Smooth muscle cell (in vitro differentiated cells): ENCODE measurements around the gene SLC23A1. TPM values are rescaled to one million over a fixed set of nuclear protein-coding genes. Genes with fewer than 3 reads are reported as not detected.

Experiments
- DNase-seq: peaks from one replicate; lab custom pipeline; 2025; ENCODE audit not compliant: unreplicated experiment; lab: John Stamatoyannopoulos, UW
- H2AFZ ChIP-seq: fragments of 200-600 bp; sonication (generic); 2 replicates; pipeline ENCODE4 v1.6.0; 2016; ENCODE audit warnings: antibody characterized with exemption, low read depth, mild to moderate bottlenecking
- H3F3A ChIP-seq: fragments of 200-600 bp; sonication (generic); 2 replicates; pipeline ENCODE4 v1.6.0; 2017; ENCODE audit warnings: antibody characterized with exemption, low read depth
- H3K27ac ChIP-seq: fragments of 200-600 bp; sonication (generic); 2 replicates; pipeline ENCODE4 v1.5.1; 2016; ENCODE audit warnings: low read depth, mild to moderate bottlenecking
- H3K27me3 ChIP-seq: fragments of 200-600 bp; sonication (generic); 2 replicates; pipeline ENCODE4 v1.6.1; 2016; ENCODE audit warnings: low read depth, mild to moderate bottlenecking
- H3K36me3 ChIP-seq: fragments of 200-600 bp; sonication (generic); 2 replicates; pipeline ENCODE4 v1.5.1; 2016; ENCODE audit warnings: low read depth
- H3K4me1 ChIP-seq: fragments of 200-600 bp; sonication (generic); 2 replicates; pipeline ENCODE4 v1.5.1; 2016; ENCODE audit warnings: low read depth
- H3K4me2 ChIP-seq: fragments of 200-600 bp; sonication (generic); 2 replicates; pipeline ENCODE4 v1.6.0; 2016; ENCODE audit warnings: mild to moderate bottlenecking
- H3K4me3 ChIP-seq: fragments of 200-600 bp; sonication (generic); 2 replicates; pipeline ENCODE4 v1.5.1; 2016; ENCODE audit warnings: mild to moderate bottlenecking
- H3K79me2 ChIP-seq: fragments of 200-600 bp; sonication (generic); 2 replicates; pipeline ENCODE4 v1.6.0; 2016; ENCODE audit warnings: low read depth, mild to moderate bottlenecking
- H3K9ac ChIP-seq: fragments of 200-600 bp; sonication (generic); 2 replicates; pipeline ENCODE4 v1.6.0; 2016; ENCODE audit warnings: low read depth
- H3K9me3 ChIP-seq: fragments of 200-600 bp; sonication (generic); replicated peaks from 2 replicates; pipeline ENCODE4 v1.5.1; 2016; ENCODE audit warnings: low read depth
- H4K20me1 ChIP-seq: fragments of 200-600 bp; sonication (generic); 2 replicates; pipeline ENCODE4 v1.6.0; 2016; ENCODE audit warnings: low read depth
- WGBS: methylation state at CpG from one replicate; pipeline ENCODE4 v1.1.7; 2016; ENCODE audit warnings: low lambda C conversion rate; 5-methylcytosine and 5-hydroxymethylcytosine counted together
- polyA plus RNA-seq: library from polyadenylated mRNA; unstranded; fragments of >200 nt; fragmentation: Nextera tagmentation; extraction: Ambion mirVana; gene quantifications from 2 replicates; pipeline ENCODE4 v1.2.1, GENCODE V29; 2016
- total RNA-seq: library from RNA; depleted of rRNA; stranded (reverse); fragments of >200 nt; gene quantifications from 2 replicates; pipeline ENCODE4 v1.2.3, GENCODE V29; 2014
- TF ChIP-seq, protein P1 (sequence below): fragments of 200-600 bp; sonication (generic); IDR thresholded peaks from 2 replicates; pipeline ENCODE4 v1.5.1; 2017; ENCODE audit warnings: borderline replicate concordance, mild to moderate bottlenecking, antibody characterized with exemption; ENCODE audit not compliant: insufficient read depth, poor library complexity, severe bottlenecking

The SLC23A1 gene
- total and polyA plus RNA-seq, 2 experiments from 2014 or later = 0.22 TPM; not detected in 1

GRCh38 chr5:139342423-139342723 lies 40.7 kb downstream of the SLC23A1 start:
- Histone ChIP-seq H3K27me3 (no peaks in the 10 kb centered on the region), H3K9ac (peak overlapping the region; percentile 99), H3K4me2 (peak overlapping the region; percentile 95), H3K4me1 (peaks cover 21% of the 10 kb centered on the region), H3K9me3 (no peaks in the 10 kb centered on the region), H3K27ac (peak overlapping the region; percentile 98), H4K20me1 (peaks cover 52% of the 10 kb centered on the region), H3F3A (peaks cover 10% of the 10 kb centered on the region), H3K79me2 (peaks cover 57% of the 10 kb centered on the region), H3K36me3 (no peaks in the 10 kb centered on the region), H2AFZ (no peak overlapping the region), H3K4me3 (peak overlapping the region; percentile 81)
- under 1% methylated on average over 16 of the region's 16 CpGs for WGBS
- DNase-seq = no peak
- TF ChIP-seq, protein P1, sequence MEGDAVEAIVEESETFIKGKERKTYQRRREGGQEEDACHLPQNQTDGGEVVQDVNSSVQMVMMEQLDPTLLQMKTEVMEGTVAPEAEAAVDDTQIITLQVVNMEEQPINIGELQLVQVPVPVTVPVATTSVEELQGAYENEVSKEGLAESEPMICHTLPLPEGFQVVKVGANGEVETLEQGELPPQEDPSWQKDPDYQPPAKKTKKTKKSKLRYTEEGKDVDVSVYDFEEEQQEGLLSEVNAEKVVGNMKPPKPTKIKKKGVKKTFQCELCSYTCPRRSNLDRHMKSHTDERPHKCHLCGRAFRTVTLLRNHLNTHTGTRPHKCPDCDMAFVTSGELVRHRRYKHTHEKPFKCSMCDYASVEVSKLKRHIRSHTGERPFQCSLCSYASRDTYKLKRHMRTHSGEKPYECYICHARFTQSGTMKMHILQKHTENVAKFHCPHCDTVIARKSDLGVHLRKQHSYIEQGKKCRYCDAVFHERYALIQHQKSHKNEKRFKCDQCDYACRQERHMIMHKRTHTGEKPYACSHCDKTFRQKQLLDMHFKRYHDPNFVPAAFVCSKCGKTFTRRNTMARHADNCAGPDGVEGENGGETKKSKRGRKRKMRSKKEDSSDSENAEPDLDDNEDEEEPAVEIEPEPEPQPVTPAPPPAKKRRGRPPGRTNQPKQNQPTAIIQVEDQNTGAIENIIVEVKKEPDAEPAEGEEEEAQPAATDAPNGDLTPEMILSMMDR = no peak

DNA sequence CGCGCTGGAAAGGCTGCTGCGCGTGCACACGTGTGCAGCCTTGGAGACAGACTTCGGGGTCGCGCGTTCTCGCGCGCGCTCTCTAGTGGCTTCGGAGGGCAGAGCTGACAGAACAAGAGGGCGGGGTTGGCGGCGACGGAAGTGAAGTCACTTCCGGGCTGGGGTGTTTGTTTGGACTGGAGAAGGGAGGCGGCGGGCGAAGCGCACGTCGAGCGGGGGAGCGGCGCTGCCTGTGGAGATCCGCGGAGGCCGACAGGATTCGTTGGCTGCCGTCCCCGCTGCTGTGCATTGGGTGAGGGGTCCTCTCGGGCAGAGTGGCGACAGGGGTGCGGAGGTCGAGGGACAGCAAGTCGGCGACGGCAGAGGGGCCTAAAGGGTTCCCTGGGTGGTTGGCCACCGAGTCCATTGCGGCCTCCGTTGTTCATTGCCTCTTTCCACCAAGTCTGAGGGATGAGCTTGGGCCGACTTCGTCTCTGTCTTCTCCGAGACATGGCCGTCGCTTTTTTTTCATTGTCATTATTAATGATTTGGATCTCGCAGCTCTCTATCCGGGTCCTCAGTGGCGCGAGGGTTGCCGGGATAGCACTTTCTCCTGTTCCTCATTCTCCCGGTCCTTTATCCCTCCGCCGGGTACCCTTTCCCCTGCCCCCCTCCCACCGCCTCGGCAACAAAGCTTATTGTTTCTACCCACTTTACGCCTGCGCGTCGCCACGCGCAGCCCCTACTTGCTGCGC lies 41.2 kb downstream of the SLC23A1 start, which contains the start of gene PAIP2:
TSS of gene PAIP2 (plus strand) at position 166 of the 734 bp plus-strand sequence. CDS start 21,931 bp downstream, outside the sequence.
- peaks cover 47% of the 10 kb centered on the region for H4K20me1 ChIP-seq
- no peaks in the 10 kb centered on the region for H3K36me3 ChIP-seq
- peak within 1 kb of the TSS; percentile 98 for H3K27ac ChIP-seq
- peak within 1 kb of the TSS; percentile 81 for H3K4me3 ChIP-seq
- WGBS = 1% methylated on average over 53 of the region's 66 CpGs
- H3K4me2 ChIP-seq = peak within 1 kb of the TSS; percentile 95
- peak; percentile 86 for DNase-seq
- H3K9me3 ChIP-seq = no peaks in the 10 kb centered on the region
- peak within 1 kb of the TSS; percentile 99 for H3K9ac ChIP-seq
- H3K27me3 ChIP-seq = no peaks in the 10 kb centered on the region
- no peak within 1 kb of the TSS for H2AFZ ChIP-seq
- TF ChIP-seq, protein P1 = peak; percentile 51
- peaks cover 10% of the 10 kb centered on the region for H3F3A ChIP-seq
- H3K79me2 ChIP-seq = peaks cover 52% of the 10 kb centered on the region
- H3K4me1 ChIP-seq = peaks cover 21% of the 10 kb centered on the region

DNA sequence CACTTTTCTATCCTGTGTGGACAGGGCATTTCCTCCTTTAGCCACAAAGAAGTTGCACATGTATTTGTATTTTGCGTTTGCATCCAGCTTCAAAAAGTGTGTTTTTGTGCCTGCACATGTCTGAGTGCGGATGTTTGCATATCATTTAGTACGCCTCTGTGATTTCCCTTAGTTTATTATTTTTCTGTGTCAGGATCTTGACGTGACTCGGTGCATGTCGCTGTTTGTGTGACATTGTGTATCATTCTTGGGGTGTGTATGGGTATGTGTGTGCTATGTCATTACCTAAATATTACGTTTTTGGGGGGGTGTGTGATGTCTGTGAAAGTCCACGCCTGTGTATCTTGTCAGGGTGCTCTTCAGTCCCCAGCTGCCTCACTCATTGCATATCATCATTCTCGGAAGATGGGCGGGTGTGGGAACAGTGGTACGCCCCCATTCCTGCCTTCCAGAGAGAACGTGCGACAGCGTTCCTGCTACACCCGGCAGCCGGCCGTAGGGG lies 41.9 kb downstream of the SLC23A1 start:
- H4K20me1 ChIP-seq = peaks cover 40% of the 10 kb centered on the region
- WGBS = 13% methylated on average over 17 of the region's 17 CpGs
- H3K9ac ChIP-seq = peak overlapping the region; percentile 49
- TF ChIP-seq, protein P1 = no peak
- peaks cover 12% of the 10 kb centered on the region for H3F3A ChIP-seq
- H3K4me2 ChIP-seq = peak overlapping the region; percentile 95
- no peaks in the 10 kb centered on the region for H3K27me3 ChIP-seq
- H3K36me3 ChIP-seq = no peaks in the 10 kb centered on the region
- peaks cover 21% of the 10 kb centered on the region for H3K4me1 ChIP-seq
- DNase-seq = no peak
- no peak overlapping the region for H2AFZ ChIP-seq
- H3K27ac ChIP-seq = no peak overlapping the region
- peak overlapping the region; percentile 81 for H3K4me3 ChIP-seq
- no peaks in the 10 kb centered on the region for H3K9me3 ChIP-seq
- H3K79me2 ChIP-seq = peaks cover 46% of the 10 kb centered on the region
